Osteoblast (primary cell): ENCODE data around the gene LDB3. TPM values are rescaled to one million over a fixed set of nuclear protein-coding genes. Genes with fewer than 3 reads are reported as not detected.

ENCODE experiments used
- DNase-seq: peaks from one replicate; pipeline ENCODE4 v3.0.0; 2011; ENCODE audit warnings: low spot score, mixed read lengths; ENCODE audit not compliant: insufficient read length; ENCODE audit errors: missing footprints
- H2AFZ ChIP-seq: 2 replicates; pipeline ENCODE4 v1.6.0; 2011; ENCODE audit warnings: mild to moderate bottlenecking, low read length
- H3K27ac ChIP-seq: 2 replicates; pipeline ENCODE4 v1.5.1; 2011; ENCODE audit warnings: mild to moderate bottlenecking, low read depth, low read length, moderate library complexity
- H3K27me3 ChIP-seq: 2 replicates; pipeline ENCODE4 v1.6.0; 2012; ENCODE audit warnings: mild to moderate bottlenecking, control low read depth, inconsistent platforms, low read length, moderate library complexity; ENCODE audit not compliant: insufficient read depth
- H3K36me3 ChIP-seq: 2 replicates; pipeline ENCODE4 v1.5.1; 2011; ENCODE audit warnings: mild to moderate bottlenecking, low read length, control low read depth, moderate library complexity; ENCODE audit not compliant: insufficient read depth
- H3K4me1 ChIP-seq: 2 replicates; pipeline ENCODE4 v1.5.1; 2011; ENCODE audit warnings: mild to moderate bottlenecking, low read length, control low read depth, moderate library complexity; ENCODE audit not compliant: insufficient read depth
- H3K4me2 ChIP-seq: 2 replicates; pipeline ENCODE4 v1.6.0; 2011; ENCODE audit warnings: mild to moderate bottlenecking, low read length; ENCODE audit not compliant: insufficient read depth
- H3K4me3 ChIP-seq: fragments of 200-600 bp; sonication (generic); 3 replicates; pipeline ENCODE4 v1.5.1; 2012; ENCODE audit warnings: mild to moderate bottlenecking, low read length, inconsistent platforms; ENCODE audit not compliant: insufficient read depth
- H3K79me2 ChIP-seq: 2 replicates; pipeline ENCODE4 v1.6.0; 2012; ENCODE audit warnings: mild to moderate bottlenecking, low read length, control low read depth, inconsistent platforms; ENCODE audit not compliant: insufficient read depth
- H3K9me3 ChIP-seq: 2 replicates; pipeline ENCODE4 v1.5.1; 2011; ENCODE audit warnings: low read depth, low read length, control low read depth
- H4K20me1 ChIP-seq: 2 replicates; pipeline ENCODE4 v1.6.0; 2012; ENCODE audit warnings: mild to moderate bottlenecking, low read length, control low read depth; ENCODE audit not compliant: insufficient read depth
- CTCF ChIP-seq: IDR thresholded peaks from 2 replicates; pipeline ENCODE4 v1.5.1; 2011; ENCODE audit warnings: mild to moderate bottlenecking, low read depth, low read length, moderate library complexity; ENCODE audit errors: extremely low read depth
- total RNA-seq: library from RNA; depleted of rRNA; stranded (reverse); fragments of >200 nt; gene quantifications from 2 replicates; pipeline ENCODE4 v1.2.3, GENCODE V29; 2012

The LDB3 gene
- total RNA-seq, 1 donor, result under 0.01 TPM

- Histone ChIP-seq H2AFZ (peak overlapping the region; percentile 46), H3K79me2 (no peaks in the 10 kb centered on the region), H3K36me3 (no peaks in the 10 kb centered on the region), H3K27me3 (no peaks in the 10 kb centered on the region), H3K4me1 (peaks cover 19% of the 10 kb centered on the region), H3K9me3 (no peaks in the 10 kb centered on the region), H3K4me3 (no peak overlapping the region), H3K4me2 (peak overlapping the region; percentile 73), H3K27ac (no peak overlapping the region), H4K20me1 (no peaks in the 10 kb centered on the region)
- TF ChIP-seq CTCF, result peak; percentile 87
- peak; percentile 95 for DNase-seq
These were observed 20.1 kb downstream of the LDB3 start for GRCh38 chr10:86688398-86688921.

GRCh38 chr10:86689146-86689545, 20.8 kb downstream of the LDB3 start:
- H3K27me3 ChIP-seq, result no peaks in the 10 kb centered on the region
- no peak overlapping the region for H2AFZ ChIP-seq
- H3K4me2 ChIP-seq, result peak overlapping the region; percentile 73
- TF ChIP-seq CTCF, result no peak
- no peak overlapping the region for H3K4me3 ChIP-seq
- no peak overlapping the region for H3K27ac ChIP-seq
- DNase-seq, result no peak
- no peaks in the 10 kb centered on the region for H3K36me3 ChIP-seq
- H3K9me3 ChIP-seq, result no peaks in the 10 kb centered on the region
- no peaks in the 10 kb centered on the region for H4K20me1 ChIP-seq
- H3K4me1 ChIP-seq, result peaks cover 19% of the 10 kb centered on the region
- no peaks in the 10 kb centered on the region for H3K79me2 ChIP-seq

- Histone ChIP-seq H3K27ac (no peak overlapping the region), H2AFZ (no peak overlapping the region), H3K36me3 (no peaks in the 10 kb centered on the region), H3K9me3 (no peaks in the 10 kb centered on the region), H3K27me3 (no peaks in the 10 kb centered on the region), H3K79me2 (no peaks in the 10 kb centered on the region), H3K4me1 (peaks cover 19% of the 10 kb centered on the region), H3K4me2 (no peak overlapping the region), H3K4me3 (no peak overlapping the region), H4K20me1 (no peaks in the 10 kb centered on the region)
- no peak for TF ChIP-seq CTCF
- DNase-seq, result no peak
These were observed 21.9 kb downstream of the LDB3 start for GRCh38 chr10:86690231-86690630.

- no peak overlapping the region for H3K27ac ChIP-seq
- no peaks in the 10 kb centered on the region for H3K9me3 ChIP-seq
- no peaks in the 10 kb centered on the region for H4K20me1 ChIP-seq
- no peak for DNase-seq
- TF ChIP-seq CTCF, result no peak
- no peak overlapping the region for H3K4me2 ChIP-seq
- no peak overlapping the region for H3K4me3 ChIP-seq
- H3K27me3 ChIP-seq, result no peaks in the 10 kb centered on the region
- H3K4me1 ChIP-seq, result peaks cover 19% of the 10 kb centered on the region
- H2AFZ ChIP-seq, result no peak overlapping the region
- no peaks in the 10 kb centered on the region for H3K36me3 ChIP-seq
- no peaks in the 10 kb centered on the region for H3K79me2 ChIP-seq
These were observed 22.4 kb downstream of the LDB3 start for GRCh38 chr10:86690657-86691084.
